ENCODE measurements around the gene CCDC149.

CCDC149 gene

GRCh38 chr4:24794480-24794879 is 118.4 kb downstream of the CCDC149 start:
- H3K27ac ChIP-seq, result peak overlapping the region; percentile 6; the same call in 1 of the 2 replicates
- no peak for TF ChIP-seq ZFX (IDR thresholded peaks at IDR 0.05)
- TF ChIP-seq, protein P1, sequence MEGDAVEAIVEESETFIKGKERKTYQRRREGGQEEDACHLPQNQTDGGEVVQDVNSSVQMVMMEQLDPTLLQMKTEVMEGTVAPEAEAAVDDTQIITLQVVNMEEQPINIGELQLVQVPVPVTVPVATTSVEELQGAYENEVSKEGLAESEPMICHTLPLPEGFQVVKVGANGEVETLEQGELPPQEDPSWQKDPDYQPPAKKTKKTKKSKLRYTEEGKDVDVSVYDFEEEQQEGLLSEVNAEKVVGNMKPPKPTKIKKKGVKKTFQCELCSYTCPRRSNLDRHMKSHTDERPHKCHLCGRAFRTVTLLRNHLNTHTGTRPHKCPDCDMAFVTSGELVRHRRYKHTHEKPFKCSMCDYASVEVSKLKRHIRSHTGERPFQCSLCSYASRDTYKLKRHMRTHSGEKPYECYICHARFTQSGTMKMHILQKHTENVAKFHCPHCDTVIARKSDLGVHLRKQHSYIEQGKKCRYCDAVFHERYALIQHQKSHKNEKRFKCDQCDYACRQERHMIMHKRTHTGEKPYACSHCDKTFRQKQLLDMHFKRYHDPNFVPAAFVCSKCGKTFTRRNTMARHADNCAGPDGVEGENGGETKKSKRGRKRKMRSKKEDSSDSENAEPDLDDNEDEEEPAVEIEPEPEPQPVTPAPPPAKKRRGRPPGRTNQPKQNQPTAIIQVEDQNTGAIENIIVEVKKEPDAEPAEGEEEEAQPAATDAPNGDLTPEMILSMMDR (conservative IDR thresholded peaks at IDR 0.05), result no peak

DNA sequence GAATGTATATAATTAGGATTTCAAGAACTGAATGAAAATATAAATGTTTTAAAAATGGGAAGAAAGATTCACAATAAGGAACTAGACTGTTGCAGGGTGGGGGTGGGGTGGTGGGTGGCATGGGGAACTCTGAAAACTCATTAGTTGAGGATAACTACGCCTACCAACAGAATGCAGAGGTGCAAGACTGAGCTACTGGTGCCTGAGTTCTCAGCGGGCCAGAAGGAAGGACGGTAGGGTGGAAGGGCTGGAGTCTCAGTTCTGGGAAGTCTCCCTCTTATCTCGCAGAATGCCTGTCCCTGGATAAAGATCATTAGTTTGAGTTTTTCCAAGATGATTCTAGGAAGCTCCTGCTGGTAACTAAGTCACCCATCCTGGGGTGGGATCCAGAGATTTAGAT is 118.8 kb downstream of the CCDC149 start:
- TF ChIP-seq, protein P1 (conservative IDR thresholded peaks at IDR 0.05), result no peak
- no peak overlapping the region for H3K27ac ChIP-seq

DNA sequence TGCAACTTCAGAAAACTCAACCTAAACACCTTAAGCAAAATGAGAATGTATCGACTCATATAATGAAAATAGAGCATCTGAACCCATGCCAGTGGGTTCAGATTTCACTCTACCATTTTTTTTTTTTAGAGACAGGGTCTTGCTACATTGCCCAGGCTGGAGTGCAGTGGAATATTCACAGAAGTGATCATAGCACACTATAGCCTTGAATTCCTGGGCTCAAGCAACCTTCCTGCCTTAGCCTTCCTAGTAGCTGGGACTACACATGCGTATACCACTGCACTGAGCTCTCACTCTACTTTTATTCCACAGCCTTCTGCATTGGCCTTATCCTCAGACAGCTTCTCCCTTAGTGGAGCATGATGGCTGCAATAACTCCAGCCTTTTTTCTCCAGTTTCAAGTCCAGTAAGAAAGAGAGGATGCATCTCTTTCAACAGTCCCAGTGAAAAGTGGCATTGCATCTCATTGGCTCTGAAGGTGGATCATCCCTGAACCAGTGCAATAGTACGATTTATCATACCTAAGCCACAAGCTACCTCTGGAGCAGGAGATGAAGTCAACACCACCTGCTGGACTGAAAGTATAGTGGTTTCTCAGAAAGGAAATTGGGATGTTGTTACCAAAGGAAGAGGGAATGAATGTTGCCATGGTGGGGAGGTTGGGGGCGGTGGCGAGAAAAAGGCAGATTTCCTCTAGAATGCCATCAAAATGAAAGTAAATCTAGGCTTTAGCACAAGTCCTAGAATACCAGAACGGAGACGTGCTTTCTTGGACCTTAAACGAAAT is 119.4 kb downstream of the CCDC149 start:
- no peak overlapping the region for H3K27ac ChIP-seq
- TF ChIP-seq, protein P1 (conservative IDR thresholded peaks at IDR 0.05), result peak; percentile 45
- no peak for TF ChIP-seq ZFX (IDR thresholded peaks at IDR 0.05)

DNA sequence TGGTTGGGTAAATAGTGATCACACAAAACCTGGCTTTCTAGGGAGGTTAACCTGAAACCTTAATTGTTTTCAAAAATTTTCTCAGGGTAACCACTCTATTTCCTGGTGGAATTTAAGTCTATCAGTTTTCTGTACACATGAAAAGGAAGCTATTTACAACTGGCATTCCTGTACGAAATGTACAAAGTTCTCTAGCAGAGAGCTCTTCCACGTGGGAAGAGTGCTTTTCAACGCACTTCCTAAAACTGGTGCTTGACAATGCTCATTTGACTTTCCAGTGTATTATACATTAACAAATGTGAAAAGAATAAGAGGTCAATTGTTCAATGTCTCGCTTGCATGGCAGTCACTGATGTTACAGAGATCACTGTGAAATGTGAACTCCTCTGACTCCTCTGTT is 120.3 kb downstream of the CCDC149 start:
- TF ChIP-seq, protein P1 (conservative IDR thresholded peaks at IDR 0.05), result no peak
- TF ChIP-seq ZFX (IDR thresholded peaks at IDR 0.05), result no peak
- no peak overlapping the region for H3K27ac ChIP-seq

GRCh38 chr4:24791043-24791442 is 121.8 kb downstream of the CCDC149 start:
- no peak for TF ChIP-seq ZFX (IDR thresholded peaks at IDR 0.05)
- TF ChIP-seq, protein P1 (conservative IDR thresholded peaks at IDR 0.05), result no peak
- no peak overlapping the region for H3K27ac ChIP-seq

GRCh38 chr4:24783506-24783905 is 129.3 kb downstream of the CCDC149 start:
- no peak overlapping the region for H3K27ac ChIP-seq
- TF ChIP-seq, protein P1 (conservative IDR thresholded peaks at IDR 0.05), result no peak
- TF ChIP-seq ZFX (IDR thresholded peaks at IDR 0.05), result no peak

DNA sequence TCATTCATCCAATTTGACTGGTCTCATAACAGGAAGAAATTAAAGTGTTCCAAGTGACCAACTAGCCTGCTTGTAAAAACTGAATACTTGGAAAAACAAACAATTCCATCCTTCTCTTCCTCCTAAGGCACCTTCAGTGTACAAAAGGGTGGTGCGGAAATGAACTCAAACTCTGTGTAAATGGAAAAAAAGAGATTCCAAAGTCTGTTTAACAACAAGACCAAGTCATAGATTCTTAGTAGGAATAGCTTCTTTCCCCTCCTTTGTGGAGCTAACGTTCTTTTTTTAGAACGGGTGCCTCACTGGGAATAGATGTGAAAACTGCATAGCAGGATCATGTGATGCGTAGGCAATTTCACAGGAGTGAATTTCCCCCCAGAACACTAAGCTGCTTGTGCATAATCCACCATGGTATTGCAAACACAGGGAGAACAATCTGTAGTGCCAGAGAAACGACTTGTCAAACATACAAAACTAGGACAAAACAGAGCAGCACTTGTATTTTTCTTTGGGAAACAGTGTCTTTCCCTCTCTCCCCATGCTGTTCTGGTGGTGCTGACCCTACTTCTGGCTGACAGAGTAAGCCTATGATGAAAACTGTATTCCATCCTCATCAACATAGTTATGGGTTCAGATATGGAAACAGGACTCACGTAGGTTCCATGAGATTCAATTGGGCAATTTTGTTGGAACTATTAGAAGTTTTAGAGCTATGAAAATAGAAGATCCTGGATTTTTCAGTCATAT is 130.7 kb downstream of the CCDC149 start:
- H3K27ac ChIP-seq, result peak overlapping the region; percentile 52; the same call in 1 of the 2 replicates
- TF ChIP-seq ZFX (IDR thresholded peaks at IDR 0.05), result no peak
- TF ChIP-seq, protein P1 (conservative IDR thresholded peaks at IDR 0.05), result no peak
